Neural cell (in vitro differentiated cells): ENCODE data around the gene NIPBL. TPM values are rescaled to one million over a fixed set of nuclear protein-coding genes. Genes with fewer than 3 reads are reported as not detected.

Experiments used
- H2AFZ ChIP-seq: fragments of 200-600, 300-800 bp; sonication (generic), shearing (Covaris generic); 2 replicates; pipeline ENCODE4 v1.6.0; 2014; ENCODE audit warnings: low read depth, mild to moderate bottlenecking, antibody characterized with exemption, low read length, moderate library complexity
- H3F3A ChIP-seq: fragments of 200-600 bp; shearing (Covaris generic); 2 replicates; pipeline ENCODE4 v1.6.1; 2016; ENCODE audit warnings: mild to moderate bottlenecking, moderate library complexity, mixed read lengths, antibody characterized with exemption, low read length; ENCODE audit not compliant: insufficient read depth, poor library complexity, severe bottlenecking
- H3K27ac ChIP-seq: fragments of 200-600, 300-800 bp; sonication (generic), shearing (Covaris generic); 2 replicates; pipeline ENCODE4 v1.5.1; 2014; ENCODE audit warnings: mild to moderate bottlenecking, low read length, moderate library complexity
- H3K27me3 ChIP-seq: fragments of 300-800, 200-600 bp; sonication (generic), shearing (Covaris generic); 2 replicates; pipeline ENCODE4 v1.6.0; 2014; ENCODE audit warnings: mild to moderate bottlenecking, low read depth, low read length, moderate library complexity; ENCODE audit not compliant: insufficient read depth
- H3K36me3 ChIP-seq: fragments of 300-800, 200-600 bp; sonication (generic), shearing (Covaris generic); 2 replicates; pipeline ENCODE4 v1.5.1; 2014; ENCODE audit warnings: mild to moderate bottlenecking, antibody characterized with exemption, low read length, moderate library complexity; ENCODE audit not compliant: insufficient read depth
- H3K4me2 ChIP-seq: fragments of 300-800, 200-600 bp; sonication (generic), shearing (Covaris generic); 2 replicates; pipeline ENCODE4 v1.6.0; 2014; ENCODE audit warnings: mild to moderate bottlenecking, low read length
- H3K4me3 ChIP-seq: fragments of 300-800, 200-600 bp; sonication (generic), shearing (Covaris generic); 2 replicates; pipeline ENCODE4 v1.5.1; 2014; ENCODE audit warnings: mild to moderate bottlenecking, low read length, moderate library complexity
- H3K79me2 ChIP-seq: fragments of 200-600 bp; shearing (Covaris generic); replicated peaks from 2 replicates; pipeline ENCODE4 v1.6.0; 2014; ENCODE audit warnings: mild to moderate bottlenecking, low read length, moderate library complexity; ENCODE audit not compliant: insufficient read depth
- H3K9ac ChIP-seq: fragments of 300-800, 200-600 bp; sonication (generic), shearing (Covaris generic); 2 replicates; pipeline ENCODE4 v1.6.1; 2016; ENCODE audit warnings: mild to moderate bottlenecking, low read length, mixed read lengths
- H3K9me2 ChIP-seq: fragments of 200-600 bp; shearing (Covaris generic); 2 replicates; pipeline ENCODE4 v1.6.1; 2016; ENCODE audit warnings: mild to moderate bottlenecking, low read length, mixed read lengths; ENCODE audit not compliant: insufficient read depth
- H3K9me3 ChIP-seq: fragments of 200-600, 300-800 bp; sonication (generic), shearing (Covaris generic); 2 replicates; pipeline ENCODE4 v1.6.1; 2016; ENCODE audit warnings: mild to moderate bottlenecking, mixed run types, low read length, moderate library complexity, mixed read lengths
- H4K20me1 ChIP-seq: fragments of 200-600 bp; shearing (Covaris generic); 2 replicates; pipeline ENCODE4 v1.6.1; 2016; ENCODE audit warnings: mild to moderate bottlenecking, mixed run types; ENCODE audit not compliant: insufficient read depth
- EP300 ChIP-seq: fragments of 450-650 bp; conservative IDR thresholded peaks from 2 replicates; pipeline ENCODE4 v1.6.1; 2014; ENCODE audit warnings: antibody characterized with exemption, mild to moderate bottlenecking, moderate library complexity; ENCODE audit not compliant: poor library complexity, severe bottlenecking
- EZH2 ChIP-seq: fragments of 200-600, 300-800 bp; shearing (Covaris generic), sonication (generic); IDR thresholded peaks from 2 replicates; pipeline ENCODE4 v1.6.1; 2014; ENCODE audit warnings: antibody characterized with exemption, low read length, borderline replicate concordance, mild to moderate bottlenecking; ENCODE audit not compliant: insufficient read depth, poor library complexity, severe bottlenecking
- MXI1 ChIP-seq: fragments of 450-650 bp; conservative IDR thresholded peaks from 2 replicates; pipeline ENCODE4 v1.6.1; 2014; ENCODE audit warnings: antibody characterized with exemption, mild to moderate bottlenecking; ENCODE audit not compliant: poor library complexity, severe bottlenecking
- POLR2AphosphoS5 ChIP-seq: IDR thresholded peaks from 2 replicates; pipeline ENCODE4 v1.6.1; 2012
- RAD21 ChIP-seq: fragments of 450-650 bp; conservative IDR thresholded peaks from 2 replicates; pipeline ENCODE4 v1.6.1; 2014; ENCODE audit warnings: antibody characterized with exemption, mild to moderate bottlenecking, moderate library complexity
- SMC3 ChIP-seq: fragments of 450-650 bp; conservative IDR thresholded peaks from 2 replicates; pipeline ENCODE4 v1.6.1; 2014; ENCODE audit warnings: antibody characterized with exemption, mild to moderate bottlenecking, moderate library complexity; ENCODE audit not compliant: poor library complexity
- TAF1 ChIP-seq: IDR thresholded peaks from 2 replicates; pipeline ENCODE4 v1.6.1; 2012; ENCODE audit warnings: low read depth
- polyA plus RNA-seq: library from polyadenylated mRNA; depleted of rRNA; stranded (reverse); fragments of >200 nt; gene quantifications from 2 replicates; pipeline ENCODE4 v1.2.3, GENCODE V29; 2014
- TF ChIP-seq, protein P1 (sequence below): fragments of 450-650 bp; IDR thresholded peaks from 2 replicates; pipeline ENCODE4 v1.5.1; 2014; ENCODE audit warnings: antibody characterized with exemption, mild to moderate bottlenecking, moderate library complexity; ENCODE audit not compliant: poor library complexity, severe bottlenecking
- TF ChIP-seq, protein P2 (sequence below): IDR thresholded peaks from 2 replicates; pipeline ENCODE4 v1.6.1; 2012; ENCODE audit warnings: borderline replicate concordance

Gene NIPBL
- polyA plus RNA-seq, 1 donor from 2014 or later: 27.5 TPM

DNA sequence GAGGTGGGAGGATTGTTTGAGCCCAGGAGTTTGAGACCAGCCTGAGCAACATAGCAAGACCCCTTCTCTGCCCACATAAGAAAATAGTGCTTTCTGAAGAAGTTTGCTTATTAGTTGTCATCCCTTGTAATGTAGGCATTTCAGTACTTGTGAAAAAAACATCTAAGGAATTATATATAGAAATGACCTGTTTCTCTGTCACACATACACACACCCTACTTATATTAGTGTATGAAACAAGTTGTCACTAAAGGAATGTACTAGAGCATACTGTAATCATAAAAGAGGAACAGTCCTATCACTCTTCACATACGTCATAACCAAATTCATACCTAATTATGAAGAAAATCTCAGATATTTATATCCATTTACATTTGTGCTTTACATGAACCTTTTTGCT lies 122.0 kb downstream of the NIPBL start:
- Histone ChIP-seq H3K27ac (no peak overlapping the region), H3F3A (no peaks in the 10 kb centered on the region), H2AFZ (no peak overlapping the region), H3K9me3 (no peaks in the 10 kb centered on the region), H3K4me3 (no peak overlapping the region), H3K79me2 (peaks cover 5% of the 10 kb centered on the region), H3K9ac (no peak overlapping the region), H3K27me3 (no peaks in the 10 kb centered on the region), H3K4me2 (no peak overlapping the region), H4K20me1 (no peaks in the 10 kb centered on the region), H3K9me2 (no peaks in the 10 kb centered on the region), H3K36me3 (no peaks in the 10 kb centered on the region)
- TF ChIP-seq EP300: no peak
- TF ChIP-seq EZH2: no peak
- TF ChIP-seq, protein P1, sequence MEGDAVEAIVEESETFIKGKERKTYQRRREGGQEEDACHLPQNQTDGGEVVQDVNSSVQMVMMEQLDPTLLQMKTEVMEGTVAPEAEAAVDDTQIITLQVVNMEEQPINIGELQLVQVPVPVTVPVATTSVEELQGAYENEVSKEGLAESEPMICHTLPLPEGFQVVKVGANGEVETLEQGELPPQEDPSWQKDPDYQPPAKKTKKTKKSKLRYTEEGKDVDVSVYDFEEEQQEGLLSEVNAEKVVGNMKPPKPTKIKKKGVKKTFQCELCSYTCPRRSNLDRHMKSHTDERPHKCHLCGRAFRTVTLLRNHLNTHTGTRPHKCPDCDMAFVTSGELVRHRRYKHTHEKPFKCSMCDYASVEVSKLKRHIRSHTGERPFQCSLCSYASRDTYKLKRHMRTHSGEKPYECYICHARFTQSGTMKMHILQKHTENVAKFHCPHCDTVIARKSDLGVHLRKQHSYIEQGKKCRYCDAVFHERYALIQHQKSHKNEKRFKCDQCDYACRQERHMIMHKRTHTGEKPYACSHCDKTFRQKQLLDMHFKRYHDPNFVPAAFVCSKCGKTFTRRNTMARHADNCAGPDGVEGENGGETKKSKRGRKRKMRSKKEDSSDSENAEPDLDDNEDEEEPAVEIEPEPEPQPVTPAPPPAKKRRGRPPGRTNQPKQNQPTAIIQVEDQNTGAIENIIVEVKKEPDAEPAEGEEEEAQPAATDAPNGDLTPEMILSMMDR: no peak
- TF ChIP-seq MXI1: no peak
- no peak for TF ChIP-seq TAF1
- TF ChIP-seq, protein P2, sequence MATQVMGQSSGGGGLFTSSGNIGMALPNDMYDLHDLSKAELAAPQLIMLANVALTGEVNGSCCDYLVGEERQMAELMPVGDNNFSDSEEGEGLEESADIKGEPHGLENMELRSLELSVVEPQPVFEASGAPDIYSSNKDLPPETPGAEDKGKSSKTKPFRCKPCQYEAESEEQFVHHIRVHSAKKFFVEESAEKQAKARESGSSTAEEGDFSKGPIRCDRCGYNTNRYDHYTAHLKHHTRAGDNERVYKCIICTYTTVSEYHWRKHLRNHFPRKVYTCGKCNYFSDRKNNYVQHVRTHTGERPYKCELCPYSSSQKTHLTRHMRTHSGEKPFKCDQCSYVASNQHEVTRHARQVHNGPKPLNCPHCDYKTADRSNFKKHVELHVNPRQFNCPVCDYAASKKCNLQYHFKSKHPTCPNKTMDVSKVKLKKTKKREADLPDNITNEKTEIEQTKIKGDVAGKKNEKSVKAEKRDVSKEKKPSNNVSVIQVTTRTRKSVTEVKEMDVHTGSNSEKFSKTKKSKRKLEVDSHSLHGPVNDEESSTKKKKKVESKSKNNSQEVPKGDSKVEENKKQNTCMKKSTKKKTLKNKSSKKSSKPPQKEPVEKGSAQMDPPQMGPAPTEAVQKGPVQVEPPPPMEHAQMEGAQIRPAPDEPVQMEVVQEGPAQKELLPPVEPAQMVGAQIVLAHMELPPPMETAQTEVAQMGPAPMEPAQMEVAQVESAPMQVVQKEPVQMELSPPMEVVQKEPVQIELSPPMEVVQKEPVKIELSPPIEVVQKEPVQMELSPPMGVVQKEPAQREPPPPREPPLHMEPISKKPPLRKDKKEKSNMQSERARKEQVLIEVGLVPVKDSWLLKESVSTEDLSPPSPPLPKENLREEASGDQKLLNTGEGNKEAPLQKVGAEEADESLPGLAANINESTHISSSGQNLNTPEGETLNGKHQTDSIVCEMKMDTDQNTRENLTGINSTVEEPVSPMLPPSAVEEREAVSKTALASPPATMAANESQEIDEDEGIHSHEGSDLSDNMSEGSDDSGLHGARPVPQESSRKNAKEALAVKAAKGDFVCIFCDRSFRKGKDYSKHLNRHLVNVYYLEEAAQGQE: no peak
- no peak for TF ChIP-seq POLR2AphosphoS5
- no peak for TF ChIP-seq SMC3
- no peak for TF ChIP-seq RAD21

GRCh38 chr5:37002176-37002751 lies 125.7 kb downstream of the NIPBL start:
- no peak overlapping the region for H2AFZ ChIP-seq
- H3K9ac ChIP-seq: no peak overlapping the region
- H3K36me3 ChIP-seq: no peaks in the 10 kb centered on the region
- no peaks in the 10 kb centered on the region for H4K20me1 ChIP-seq
- no peak overlapping the region for H3K27ac ChIP-seq
- no peaks in the 10 kb centered on the region for H3K9me2 ChIP-seq
- no peak overlapping the region for H3K4me3 ChIP-seq
- no peaks in the 10 kb centered on the region for H3K79me2 ChIP-seq
- no peaks in the 10 kb centered on the region for H3F3A ChIP-seq
- TF ChIP-seq, protein P2: no peak
- TF ChIP-seq EP300 (no peak), MXI1 (no peak), SMC3 (no peak), POLR2AphosphoS5 (no peak), EZH2 (no peak), TAF1 (no peak), RAD21 (no peak)
- TF ChIP-seq, protein P1: no peak
- no peak overlapping the region for H3K4me2 ChIP-seq
- H3K9me3 ChIP-seq: no peaks in the 10 kb centered on the region
- no peaks in the 10 kb centered on the region for H3K27me3 ChIP-seq
